ENCODE measurements around the gene TMEM121.
"Not testable (repeated sequence)": the region's sequence is repeated elsewhere in the genome, so short reads cannot be mapped to it uniquely, and the experiment has no call there.

- TF ChIP-seq CTCF (IDR thresholded peaks at IDR 0.05; ENCODE audit: low read depth, low read length, missing input control); HNF4G (IDR thresholded peaks at IDR 0.05); REST (IDR thresholded peaks at IDR 0.05); MAX (IDR thresholded peaks at IDR 0.05); GABPA (IDR thresholded peaks at IDR 0.05 in 1 of 2, conservative IDR thresholded peaks at IDR 0.05 in 1 of 2); FOXA1 (IDR thresholded peaks at IDR 0.05); ZBTB33 (IDR thresholded peaks at IDR 0.05); JUND (IDR thresholded peaks at IDR 0.05); ATF3 (IDR thresholded peaks at IDR 0.05); RAD21 (IDR thresholded peaks at IDR 0.05); YY1 (IDR thresholded peaks at IDR 0.05); SP1 (IDR thresholded peaks at IDR 0.05); EGR1 (IDR thresholded peaks at IDR 0.05; ENCODE audit: low read depth in 2 of 2); TAF1 (conservative IDR thresholded peaks at IDR 0.05): not testable (repeated sequence)
Measured at GRCh38 chr14:105558449-105559154, 32.2 kb downstream of the TMEM121 start.
